HG03025 (cell line): ENCODE measurements around the gene PRKAR2A.
"Not testable (repeated sequence)": the region's sequence is repeated elsewhere in the genome, so short reads cannot be mapped to it uniquely, and the experiment has no call there.

Experiments
- ATAC-seq: cut with Tn5 transposase; IDR thresholded peaks from one replicate; pipeline ENCODE4 v1.9.1; 2021; ENCODE audit warnings: mild to moderate bottlenecking, moderate library complexity; ENCODE audit not compliant: unreplicated experiment, low FRiP score

Gene PRKAR2A

GRCh38 chr3:48784426-48785120, 63.1 kb downstream of the PRKAR2A start:
- no peak for ATAC-seq

- ATAC-seq: no peak
These were observed 64.4 kb downstream of the PRKAR2A start for GRCh38 chr3:48783304-48783703.

- no peak for ATAC-seq
These were observed 65.6 kb downstream of the PRKAR2A start for GRCh38 chr3:48782046-48782445.

GRCh38 chr3:48778565-48778964, 69.1 kb downstream of the PRKAR2A start:
- not testable (repeated sequence) for ATAC-seq

GRCh38 chr3:48776854-48777253, 70.8 kb downstream of the PRKAR2A start:
- ATAC-seq: no peak

GRCh38 chr3:48770192-48770502, 77.5 kb downstream of the PRKAR2A start:
- no peak for ATAC-seq

- ATAC-seq: no peak
These were observed 82.3 kb downstream of the PRKAR2A start for GRCh38 chr3:48765376-48765775.

GRCh38 chr3:48762816-48763215, 84.9 kb downstream of the PRKAR2A start:
- no peak for ATAC-seq

- not testable (repeated sequence) for ATAC-seq
These were observed 87.6 kb downstream of the PRKAR2A start for GRCh38 chr3:48759991-48760540.

- ATAC-seq: not testable (repeated sequence)
These were observed 88.1 kb downstream of the PRKAR2A start for GRCh38 chr3:48759531-48759930.

- ATAC-seq: no peak
These were observed 88.6 kb downstream of the PRKAR2A start for GRCh38 chr3:48759071-48759470.

- ATAC-seq: no peak
These were observed 91.0 kb downstream of the PRKAR2A start for GRCh38 chr3:48756640-48757039.

GRCh38 chr3:48750856-48751255, 96.8 kb downstream of the PRKAR2A start:
- no peak for ATAC-seq

GRCh38 chr3:48748754-48749153, 98.9 kb downstream of the PRKAR2A start:
- ATAC-seq: no peak

- ATAC-seq: no peak
These were observed 100.0 kb downstream of the PRKAR2A start for GRCh38 chr3:48747706-48748105.

GRCh38 chr3:48747015-48747615, 100.6 kb downstream of the PRKAR2A start:
- ATAC-seq: no peak

- ATAC-seq: no peak
These were observed 103.9 kb downstream of the PRKAR2A start for GRCh38 chr3:48743773-48744172.

GRCh38 chr3:48741226-48741625, 106.4 kb downstream of the PRKAR2A start:
- ATAC-seq: not testable (repeated sequence)

GRCh38 chr3:48739955-48740823, 107.5 kb downstream of the PRKAR2A start:
- no peak for ATAC-seq

- ATAC-seq: no peak
These were observed 108.1 kb downstream of the PRKAR2A start for GRCh38 chr3:48739617-48739954.

GRCh38 chr3:48738926-48739616, 108.6 kb downstream of the PRKAR2A start:
- no peak for ATAC-seq
